Measurements from ENCODE around the gene USP35.

Gene USP35

GRCh38 chr11:78234006-78234405 is 45.3 kb downstream of the USP35 start:
- no peak for DNase-seq

GRCh38 chr11:78237293-78238046 is 48.8 kb downstream of the USP35 start:
- DNase-seq, result no peak

GRCh38 chr11:78239781-78240180 is 51.1 kb downstream of the USP35 start:
- DNase-seq, result no peak

GRCh38 chr11:78241475-78241874 is 52.8 kb downstream of the USP35 start:
- no peak for DNase-seq

- no peak for DNase-seq
These were observed 55.4 kb downstream of the USP35 start for GRCh38 chr11:78244080-78244479.

GRCh38 chr11:78244546-78245255 is 56.0 kb downstream of the USP35 start:
- no peak for DNase-seq

GRCh38 chr11:78248191-78248590 is 59.5 kb downstream of the USP35 start:
- DNase-seq, result no peak

GRCh38 chr11:78248903-78249302 is 60.2 kb downstream of the USP35 start:
- no peak for DNase-seq

GRCh38 chr11:78250099-78250498 is 61.4 kb downstream of the USP35 start:
- DNase-seq, result no peak

- DNase-seq, result no peak
These were observed 62.5 kb downstream of the USP35 start for GRCh38 chr11:78251083-78251775.

- no peak for DNase-seq
These were observed 65.1 kb downstream of the USP35 start for GRCh38 chr11:78253797-78254196.

- DNase-seq, result no peak
These were observed 65.5 kb downstream of the USP35 start for GRCh38 chr11:78254268-78254667.

- DNase-seq, result no peak
These were observed 67.2 kb downstream of the USP35 start for GRCh38 chr11:78255919-78256318.

GRCh38 chr11:78256962-78257361 is 68.2 kb downstream of the USP35 start:
- no peak for DNase-seq

GRCh38 chr11:78257654-78258053 is 68.9 kb downstream of the USP35 start:
- no peak for DNase-seq

- no peak for DNase-seq
These were observed 71.2 kb downstream of the USP35 start for GRCh38 chr11:78259777-78260487.

- DNase-seq, result no peak
These were observed 72.6 kb downstream of the USP35 start for GRCh38 chr11:78261367-78261766.

- DNase-seq, result no peak
These were observed 73.1 kb downstream of the USP35 start for GRCh38 chr11:78261828-78262227.

- no peak for DNase-seq
These were observed 73.5 kb downstream of the USP35 start for GRCh38 chr11:78262238-78262637.

GRCh38 chr11:78262691-78263090 is 74.0 kb downstream of the USP35 start:
- no peak for DNase-seq

Data from NCI-H1436 treated with DMSO at 0.1 percent for 48 hours (cell line).